GM19397 (cell line): ENCODE measurements around the gene SNX11.

ENCODE experiments used
- ATAC-seq: cut with Tn5 transposase; IDR thresholded peaks from one replicate; pipeline ENCODE4 v1.9.1; 2021; ENCODE audit warnings: mild to moderate bottlenecking, moderate library complexity; ENCODE audit not compliant: unreplicated experiment

SNX11 gene

GRCh38 chr17:48160177-48161081, 52.9 kb downstream of the SNX11 start:
- no peak for ATAC-seq

GRCh38 chr17:48161127-48161905, 53.8 kb downstream of the SNX11 start:
- no peak for ATAC-seq

- no peak for ATAC-seq
Measured at GRCh38 chr17:48162306-48162934, 54.9 kb downstream of the SNX11 start.

GRCh38 chr17:48162946-48163506, 55.5 kb downstream of the SNX11 start:
- ATAC-seq, result no peak

- no peak for ATAC-seq
Measured at GRCh38 chr17:48163809-48164208, 56.2 kb downstream of the SNX11 start.

GRCh38 chr17:48169926-48170325, 62.4 kb downstream of the SNX11 start:
- ATAC-seq, result no peak
